ENCODE results near the gene PLD5. TPM values are rescaled to one million over a fixed set of nuclear protein-coding genes. Genes with fewer than 3 reads are reported as not detected.

Gene PLD5
- polyA plus RNA-seq, 1 of the 3 experiments (the other 2 are of a cell fraction): 0.08 TPM

GRCh38 chr1:242081446-242081845, 443.1 kb downstream of the PLD5 start (continued):
- TF ChIP-seq IRF3 (IDR thresholded peaks at IDR 0.05; ENCODE audit: low read depth, low read length) (no peak), RCOR1 (IDR thresholded peaks at IDR 0.05; ENCODE audit: low read length) (no peak), JUND (IDR thresholded peaks at IDR 0.05) (no peak), GATA2 (CRISPR knock-in tag; IDR thresholded peaks at IDR 0.05) (no peak), PBX3 (IDR thresholded peaks at IDR 0.05) (no peak)

- no peaks in the 10 kb centered on the region for H3F3A ChIP-seq (replicated peaks; ENCODE audit: insufficient read depth)
- H3K27ac ChIP-seq (ENCODE audit: low read depth in 2 of 2, low read length in 1 of 2): no peak overlapping the region
- TF ChIP-seq CTCF (IDR thresholded peaks at IDR 0.05): no peak
- no peak for TF ChIP-seq SIN3A (IDR thresholded peaks at IDR 0.05; ENCODE audit: borderline replicate concordance, low read depth, low read length)
- TF ChIP-seq USF1 (IDR thresholded peaks at IDR 0.05; ENCODE audit: borderline replicate concordance, low read depth): no peak
- TF ChIP-seq EP300 (IDR thresholded peaks at IDR 0.05; ENCODE audit: borderline replicate concordance in 1 of 2, low read depth in 1 of 2, low read length in 1 of 2): no peak
- no peak for TF ChIP-seq USF2 (IDR thresholded peaks at IDR 0.05; ENCODE audit: borderline replicate concordance, low read depth, low read length)
- no peak for TF ChIP-seq SMC3 (IDR thresholded peaks at IDR 0.05; ENCODE audit: low read depth, low read length)
- no peak for TF ChIP-seq JUND (IDR thresholded peaks at IDR 0.05)
- no peak for TF ChIP-seq FOSL2 (IDR thresholded peaks at IDR 0.05; ENCODE audit: borderline replicate concordance, low read depth)
- no peak for TF ChIP-seq MXI1 (IDR thresholded peaks at IDR 0.05; ENCODE audit: low read depth, low read length)
- TF ChIP-seq YY1 (IDR thresholded peaks at IDR 0.05; ENCODE audit: low read depth): no peak
- no peak for TF ChIP-seq PBX3 (IDR thresholded peaks at IDR 0.05)
- no peak for TF ChIP-seq ZBTB33 (IDR thresholded peaks at IDR 0.05; ENCODE audit: borderline replicate concordance, low read depth)
- no peak for TF ChIP-seq MAX (IDR thresholded peaks at IDR 0.05; ENCODE audit: low read depth)
- no peak for TF ChIP-seq TEAD4 (IDR thresholded peaks at IDR 0.05; ENCODE audit: borderline replicate concordance, insufficient read depth)
- no peak for TF ChIP-seq RAD21 (IDR thresholded peaks at IDR 0.05; ENCODE audit: low read length)
Measured at GRCh38 chr1:242065813-242066212, 458.7 kb downstream of the PLD5 start.

More at GRCh38 chr1:242065813-242066212, 458.7 kb downstream of the PLD5 start:
- H4K20me1 ChIP-seq (ENCODE audit: insufficient read depth): no peaks in the 10 kb centered on the region
- H3K9ac ChIP-seq: no peak overlapping the region
- DNase-seq: no peak
- H3K36me3 ChIP-seq (replicated peaks in 1 of 2; ENCODE audit: control insufficient read depth in 1 of 2, insufficient read depth in 2 of 2, low read length in 1 of 2): no peaks in the 10 kb centered on the region
- no peaks in the 10 kb centered on the region; the same call in 1 of the 2 replicates for H3K9me2 ChIP-seq
- no peak overlapping the region for H3K4me2 ChIP-seq
- 41% methylated on average over 2 of the region's 2 CpGs for WGBS (ENCODE audit: low lambda C conversion rate)
- no peaks in the 10 kb centered on the region for H3K4me1 ChIP-seq (ENCODE audit: control insufficient read depth in 1 of 2, insufficient read depth in 2 of 2, low read depth in 1 of 2, low read length in 1 of 2)
- ChIA-PET POLR2A (no interaction called here), CTCF (no interaction called here)
- H3K79me2 ChIP-seq (ENCODE audit: insufficient read depth): no peaks in the 10 kb centered on the region
- no peaks in the 10 kb centered on the region; the same call in 1 of the 2 replicates for H3K9me3 ChIP-seq
- H3K27me3 ChIP-seq (ENCODE audit: insufficient read depth): no peaks in the 10 kb centered on the region
- no peak overlapping the region for H3K4me3 ChIP-seq (ENCODE audit: low read depth in 2 of 2, low read length in 1 of 2)
- no peak overlapping the region for H2AFZ ChIP-seq (ENCODE audit: low read depth)
